GM12878 (cell line): Measurements from ENCODE around the gene EFCAB8. TPM values are rescaled to one million over a fixed set of nuclear protein-coding genes. Genes with fewer than 3 reads are reported as not detected.

Source experiments
- ATAC-seq: fragments of 200-7000 bp; cut with Tn5 transposase; 3 replicates; pipeline ENCODE4 v1.9.1; 2020; ENCODE audit warnings: mild to moderate bottlenecking, moderate library complexity
- BruUV-seq: library from RNA; stranded (reverse); fragments of 400-500 nt; replicated peaks from 2 replicates; lab custom pipeline; 2021; lab: Mats Ljungman, UMichigan
- CTCF ChIA-PET: fragments of 300-600 bp; sonication (Branson Sonifier 250); formaldehyde crosslinking; extraction: SDS; loops from one replicate; lab custom pipeline; 2021; ENCODE audit warnings: inconsistent platforms; lab: Yijun Ruan, JAX
- POLR2A ChIA-PET: fragments of 350-600 bp; formaldehyde crosslinking; extraction: SDS; loops from one replicate; lab custom pipeline; 2021; ENCODE audit warnings: inconsistent platforms; lab: Charles Lee
- RAD21 ChIA-PET: fragments of 300-600 bp; sonication (Branson Sonifier 250); formaldehyde crosslinking; loops from one replicate; lab custom pipeline; 2023; ENCODE audit warnings: antibody characterized with exemption; ENCODE audit not compliant: unreplicated experiment; lab: Charles Lee
- SMC1A ChIA-PET: fragments of 300-600 bp; sonication (Branson Sonifier 250); formaldehyde crosslinking; loops from one replicate; lab custom pipeline; 2023; ENCODE audit not compliant: unreplicated experiment, uncharacterized antibody; lab: Charles Lee
- DNase-seq: peaks from one replicate; pipeline ENCODE4 v3.0.0-alpha.2; 2011; ENCODE audit warnings: low read depth, low spot score
- FAIRE-seq: peaks from 3 replicates; lab custom pipeline; 2011; peaks lifted over from hg19 to GRCh38; lab: Jason Lieb, UNC
- H2AFZ ChIP-seq: 2 replicates; pipeline ENCODE4 v1.6.0; 2011; ENCODE audit warnings: low read depth, low read length, control low read depth; ENCODE audit not compliant: control insufficient read depth
- H3K27ac ChIP-seq: 2 replicates; pipeline ENCODE4 v1.5.1; 2011; ENCODE audit warnings: control low read depth; ENCODE audit not compliant: control insufficient read depth, insufficient read depth
- H3K27me3 ChIP-seq, 2 experiments: replicated peaks in 1 of 2; 2 replicates each; pipeline versions ENCODE4 v1.6.0 to v1.6.1; 2011; ENCODE audit warnings: low read length in 1 of 2; ENCODE audit not compliant: control insufficient read depth in 2 of 2, insufficient read depth in 2 of 2
- H3K36me3 ChIP-seq, 2 experiments: 2 replicates each; pipeline ENCODE4 v1.5.1; 2011; ENCODE audit warnings: low read length in 1 of 2; ENCODE audit not compliant: control insufficient read depth in 2 of 2, insufficient read depth in 2 of 2
- H3K4me1 ChIP-seq: 2 replicates; pipeline ENCODE4 v1.6.1; 2011; ENCODE audit warnings: mild to moderate bottlenecking, low read length, moderate library complexity, mixed read lengths; ENCODE audit not compliant: control insufficient read depth, insufficient read depth
- H3K4me2 ChIP-seq: 2 replicates; pipeline ENCODE4 v1.6.0; 2011; ENCODE audit warnings: control low read depth; ENCODE audit not compliant: control insufficient read depth, insufficient read depth
- H3K4me3 ChIP-seq: fragments of 200-600 bp; sonication (generic); 2 replicates; pipeline ENCODE4 v1.5.1; 2016
- H3K79me2 ChIP-seq: 2 replicates; pipeline ENCODE4 v1.6.0; 2011; ENCODE audit warnings: low read length; ENCODE audit not compliant: control insufficient read depth, insufficient read depth
- H3K9ac ChIP-seq: 2 replicates; pipeline ENCODE4 v1.8.0; 2011; ENCODE audit warnings: low read length, control low read depth, mixed read lengths; ENCODE audit not compliant: control insufficient read depth, insufficient read depth
- H3K9me3 ChIP-seq: replicated peaks from 3 replicates; pipeline ENCODE4 v1.5.1; 2011; ENCODE audit warnings: mild to moderate bottlenecking, low read length; ENCODE audit not compliant: control insufficient read depth, insufficient read depth
- H4K20me1 ChIP-seq: 2 replicates; pipeline ENCODE4 v1.6.0; 2011; ENCODE audit not compliant: control insufficient read depth, insufficient read depth
- EZH2 ChIP-seq: IDR thresholded peaks from 2 replicates; pipeline ENCODE4 v1.6.1; 2012; ENCODE audit warnings: low read depth, mild to moderate bottlenecking, control low read depth, inconsistent platforms, low read length, borderline replicate concordance; ENCODE audit not compliant: control insufficient read depth
- LARP7 ChIP-seq: fragments of 450-650 bp; IDR thresholded peaks from 2 replicates; pipeline ENCODE4 v1.6.1; 2017; ENCODE audit warnings: mild to moderate bottlenecking
- MEF2B ChIP-seq: fragments of 450-650 bp; IDR thresholded peaks from 2 replicates; pipeline ENCODE4 v1.6.1; 2018; ENCODE audit warnings: mild to moderate bottlenecking, moderate library complexity; ENCODE audit not compliant: partially characterized antibody, poor library complexity, severe bottlenecking
- MTA3 ChIP-seq: IDR thresholded peaks from 2 replicates; pipeline ENCODE4 v1.6.1; 2012; ENCODE audit warnings: low read length, inconsistent platforms, borderline replicate concordance
- PML ChIP-seq: IDR thresholded peaks from 2 replicates; pipeline ENCODE4 v1.6.1; 2012; ENCODE audit warnings: low read length, inconsistent platforms
- POU2F2 ChIP-seq: IDR thresholded peaks from 3 replicates; pipeline ENCODE4 v1.6.1; 2011; ENCODE audit warnings: low read depth, mild to moderate bottlenecking, low read length, borderline replicate concordance
- STAT1 ChIP-seq: fragments of 450-650 bp; conservative IDR thresholded peaks from 2 replicates; pipeline ENCODE4 v1.6.1; 2014; ENCODE audit warnings: antibody characterized with exemption, mild to moderate bottlenecking
- ZBTB11 ChIP-seq: fragments of 450-650 bp; formaldehyde crosslinking; IDR thresholded peaks from 2 replicates; pipeline ENCODE4 v1.5.0; 2022; ENCODE audit warnings: mild to moderate bottlenecking, missing genetic modification characterization
- ZBTB4 ChIP-seq: fragments of 450-650 bp; formaldehyde crosslinking; IDR thresholded peaks from 2 replicates; pipeline ENCODE4 v1.4.0; 2022; ENCODE audit warnings: mild to moderate bottlenecking, moderate library complexity
- ZNF217 ChIP-seq: fragments of 450-650 bp; IDR thresholded peaks from 2 replicates; pipeline ENCODE4 v1.6.1; 2017; ENCODE audit warnings: antibody characterized with exemption, mild to moderate bottlenecking
- ZSCAN29 ChIP-seq: fragments of 450-650 bp; IDR thresholded peaks from 2 replicates; pipeline ENCODE4 v1.6.1; 2017; ENCODE audit warnings: mild to moderate bottlenecking, moderate library complexity
- WGBS: methylation state at CpG from one replicate; pipeline ENCODE4 v1.1.6; 2016; ENCODE audit warnings: low lambda C conversion rate; ENCODE audit not compliant: insufficient replicate concordance, insufficient coverage; ENCODE audit errors: missing lambda C conversion rate; 5-methylcytosine and 5-hydroxymethylcytosine counted together
- in situ Hi-C: fragments of 300-500 bp; cut with MboI; formaldehyde crosslinking; loops from 9 replicates; pipeline ENCODE4 v1.14.3; 2018; ENCODE audit warnings: mixed read lengths
- intact Hi-C: fragments of 100-400 bp; cut with micrococcal nuclease; formaldehyde crosslinking; loops from one replicate; pipeline ENCODE4 v1.14.2; 2022; ENCODE audit not compliant: unreplicated experiment
- polyA plus RNA-seq, 11 experiments: library from polyadenylated mRNA; depleted of rRNA in 4 of 11; unstranded in 6 of 11; stranded (reverse) in 5 of 11; fragments of >200 nt; fragmentation: Nextera tagmentation in 4 of 11; fragmentation: Illumina TruSeq in 1 of 11; extraction: Ambion mirVana in 4 of 11; extraction: Trizol in 1 of 11; gene quantifications; 1 replicate in 1 of 11; 2 replicates in 10 of 11; pipeline versions ENCODE4 v1.2.1 to v1.2.3, GENCODE V29; 2011 to 2016; ENCODE audit warnings: inconsistent platforms in 2 of 11, missing spikeins in 2 of 11, low read depth in 1 of 11
- total RNA-seq, 4 experiments: library from RNA; depleted of rRNA in 3 of 4; stranded (reverse); fragments of >200 nt in 3 of 4; fragmentation: Illumina TruSeq in 1 of 4; extraction: Trizol in 1 of 4; gene quantifications; 2 replicates each; pipeline versions ENCODE4 v1.2.1 to v1.2.3, GENCODE V29; 2013 to 2021
- TF ChIP-seq, protein P1 (sequence below): IDR thresholded peaks from 2 replicates; pipeline ENCODE4 v1.6.1; 2011; ENCODE audit warnings: borderline replicate concordance, low read depth, mild to moderate bottlenecking, moderate library complexity, low read length; ENCODE audit not compliant: insufficient read depth, poor library complexity, severe bottlenecking
- TF ChIP-seq, protein P2 (sequence below): IDR thresholded peaks from 2 replicates; pipeline ENCODE4 v1.6.1; 2011; ENCODE audit warnings: borderline replicate concordance, low read depth, mild to moderate bottlenecking, moderate library complexity, mixed read lengths, low read length; ENCODE audit not compliant: insufficient read depth; ENCODE audit errors: extremely low read length

Gene EFCAB8
- total and polyA plus RNA-seq, 10 of the 15 experiments (the other 5 are each of a cell fraction or from before 2014, with no cell fraction given): 0.04 to 0.18 (median 0.06) TPM; not detected in 4

DNA sequence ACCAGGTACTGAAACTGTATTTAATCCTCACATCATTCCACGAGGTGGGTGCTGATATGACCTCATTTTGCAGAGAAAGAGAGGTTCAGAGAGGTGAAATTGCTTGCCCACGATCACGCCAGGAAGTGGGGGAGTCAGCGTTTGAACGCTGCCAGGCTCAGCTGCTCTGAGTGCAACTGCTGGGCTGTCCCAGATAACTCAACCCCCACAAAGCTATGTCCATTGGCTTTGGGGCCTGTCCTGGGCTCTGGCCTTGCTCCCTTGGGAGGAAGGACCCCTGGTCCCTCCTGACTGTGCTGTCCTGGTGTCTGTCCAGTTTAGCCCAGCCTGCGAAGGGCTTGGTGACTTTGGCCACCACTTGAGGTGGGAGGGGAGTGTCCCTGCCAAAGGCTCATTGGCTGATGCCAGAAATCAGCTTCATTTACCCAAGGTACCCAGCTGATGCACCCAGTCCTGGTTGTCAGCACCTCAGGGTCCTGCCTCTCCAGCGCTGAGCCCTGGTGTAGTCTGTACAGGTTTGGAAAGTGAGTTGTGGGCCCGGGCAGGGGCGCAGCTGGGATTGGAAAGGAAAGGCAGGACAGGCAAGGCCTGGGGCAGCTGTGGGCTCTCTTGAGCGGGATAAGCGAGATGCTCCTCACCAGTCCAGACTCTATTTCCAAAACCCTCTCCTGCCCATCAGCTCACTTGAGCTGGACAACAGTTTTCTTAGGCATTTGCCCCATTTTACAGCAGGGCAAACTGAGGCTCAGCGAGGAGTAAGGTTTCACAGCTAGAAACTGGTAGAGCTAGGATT, 107.1 kb downstream of the EFCAB8 start (continued):
- TF ChIP-seq STAT1 (no peak), EZH2 (no peak), MTA3 (no peak)
- TF ChIP-seq, protein P1, sequence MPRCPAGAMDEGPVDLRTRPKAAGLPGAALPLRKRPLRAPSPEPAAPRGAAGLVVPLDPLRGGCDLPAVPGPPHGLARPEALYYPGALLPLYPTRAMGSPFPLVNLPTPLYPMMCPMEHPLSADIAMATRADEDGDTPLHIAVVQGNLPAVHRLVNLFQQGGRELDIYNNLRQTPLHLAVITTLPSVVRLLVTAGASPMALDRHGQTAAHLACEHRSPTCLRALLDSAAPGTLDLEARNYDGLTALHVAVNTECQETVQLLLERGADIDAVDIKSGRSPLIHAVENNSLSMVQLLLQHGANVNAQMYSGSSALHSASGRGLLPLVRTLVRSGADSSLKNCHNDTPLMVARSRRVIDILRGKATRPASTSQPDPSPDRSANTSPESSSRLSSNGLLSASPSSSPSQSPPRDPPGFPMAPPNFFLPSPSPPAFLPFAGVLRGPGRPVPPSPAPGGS: no peak
- TF ChIP-seq, all 136 proteins: peak for 0

GRCh38 chr20:32966382-32966781, 107.7 kb downstream of the EFCAB8 start:
- ATAC-seq (no peak), DNase-seq (no peak), FAIRE-seq (no peak)
- ChIA-PET CTCF (no interaction called here), SMC1A (interaction anchor here (0.7 to 1.9 kb wide), 2 partner anchors 22 to 176 kb away, joined by 3 to 8 read pairs; no protein-coding TSS in a partner anchor), RAD21 (no interaction called here), POLR2A (no interaction called here)
- 88% methylated on average over 4 of the region's 4 CpGs for WGBS
- no peaks in the 10 kb centered on the region for H3K9me3 ChIP-seq
- H4K20me1 ChIP-seq: no peaks in the 10 kb centered on the region
- H3K27me3 ChIP-seq: no peaks in the 10 kb centered on the region
- no peaks in the 10 kb centered on the region for H3K79me2 ChIP-seq
- no peak overlapping the region for H3K4me2 ChIP-seq
- H3K27ac ChIP-seq: no peak overlapping the region
- no TSS peak for BruUV-seq
- H2AFZ ChIP-seq: no peak overlapping the region
- H3K9ac ChIP-seq: no peak overlapping the region
- in situ Hi-C loops: no loop called here
- no peaks in the 10 kb centered on the region for H3K36me3 ChIP-seq
- H3K4me1 ChIP-seq: peaks cover 22% of the 10 kb centered on the region
- no peak overlapping the region for H3K4me3 ChIP-seq
- intact Hi-C loops: no loop called here
- TF ChIP-seq POU2F2 (no peak), ZSCAN29 (no peak), MEF2B (no peak), PML (no peak), ZBTB4 (CRISPR knock-in tag) (no peak), LARP7 (no peak), ZNF217 (no peak), ZBTB11 (no peak)
- TF ChIP-seq, protein P2, sequence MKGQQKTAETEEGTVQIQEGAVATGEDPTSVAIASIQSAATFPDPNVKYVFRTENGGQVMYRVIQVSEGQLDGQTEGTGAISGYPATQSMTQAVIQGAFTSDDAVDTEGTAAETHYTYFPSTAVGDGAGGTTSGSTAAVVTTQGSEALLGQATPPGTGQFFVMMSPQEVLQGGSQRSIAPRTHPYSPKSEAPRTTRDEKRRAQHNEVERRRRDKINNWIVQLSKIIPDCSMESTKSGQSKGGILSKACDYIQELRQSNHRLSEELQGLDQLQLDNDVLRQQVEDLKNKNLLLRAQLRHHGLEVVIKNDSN: no peak
